ENCODE data around the gene PPP1R9B. TPM values are rescaled to one million over a fixed set of nuclear protein-coding genes. Genes with fewer than 3 reads are reported as not detected.

Gene PPP1R9B
- total RNA-seq, 4 donors from 2014 or later = 23.3 to 38.1 (median 30.8) TPM

GRCh38 chr17:50096758-50097157 is 53.7 kb downstream of the PPP1R9B start:
- no peaks in the 10 kb centered on the region for H3K9me3 ChIP-seq
- H3K36me3 ChIP-seq = peaks cover 0 to 43% of the 10 kb centered on the region in 2 donors
- peak overlapping the region in 1 of 2 donors; percentile 77 for H3K4me3 ChIP-seq
- H3K4me1 ChIP-seq = peaks cover under 1 to 73% (median 29%) of the 10 kb centered on the region in 3 donors
- no peaks in the 10 kb centered on the region for H3K27me3 ChIP-seq
- TF ChIP-seq POLR2AphosphoS5 (IDR thresholded peaks at IDR 0.05) = no peak
- no peak for TF ChIP-seq EP300 (IDR thresholded peaks at IDR 0.05)
- no peak for TF ChIP-seq CTCF (IDR thresholded peaks at IDR 0.05)
- no peak for TF ChIP-seq POLR2A (IDR thresholded peaks at IDR 0.05)
- WGBS, 2 donors (ENCODE audit: low coverage in 1 of 2) = 80% methylated on average over 1 of the region's 3 CpGs; no CpG with 5 or more reads in 1 of the 2 donors
- H3K27ac ChIP-seq = peak overlapping the region in 3 of 4 donors; percentile 89 to 95 (median 91)
- no peak for ATAC-seq

GRCh38 chr17:50096092-50096491 is 54.4 kb downstream of the PPP1R9B start:
- Histone ChIP-seq H3K27ac (peak overlapping the region; percentile 60 to 95 (median 90)), H3K9me3 (no peaks in the 10 kb centered on the region), H3K4me1 (peaks cover 0 to 67% (median 22%) of the 10 kb centered on the region in 3 donors), H3K4me3 (peak overlapping the region; percentile 55 to 77), H3K36me3 (peaks cover 0 to 36% of the 10 kb centered on the region in 2 donors), H3K27me3 (no peaks in the 10 kb centered on the region)
- no peak for ATAC-seq
- TF ChIP-seq EP300 (IDR thresholded peaks at IDR 0.05) (no peak), POLR2AphosphoS5 (IDR thresholded peaks at IDR 0.05) (no peak), POLR2A (IDR thresholded peaks at IDR 0.05) (no peak), CTCF (IDR thresholded peaks at IDR 0.05) (no peak)
- no CpG with 5 or more reads among the region's 6 CpGs for WGBS, 2 donors (ENCODE audit: low coverage in 1 of 2)

- Histone ChIP-seq H3K27ac (peak overlapping the region; percentile 60 to 95 (median 90)), H3K27me3 (no peaks in the 10 kb centered on the region), H3K36me3 (peaks cover 0 to 35% of the 10 kb centered on the region in 2 donors), H3K4me3 (peak overlapping the region; percentile 55 to 77), H3K4me1 (peaks cover 0 to 62% (median 17%) of the 10 kb centered on the region in 3 donors), H3K9me3 (no peaks in the 10 kb centered on the region)
- no peak for TF ChIP-seq POLR2A (IDR thresholded peaks at IDR 0.05)
- no peak for TF ChIP-seq CTCF (IDR thresholded peaks at IDR 0.05)
- no peak for TF ChIP-seq POLR2AphosphoS5 (IDR thresholded peaks at IDR 0.05)
- TF ChIP-seq EP300 (IDR thresholded peaks at IDR 0.05) = no peak
- whole genome bisulfite sequencing, 2 donors (ENCODE audit: low coverage in 1 of 2) = 1 to 3% methylated on average over 6 to 12 of the region's 12 CpGs
- ATAC-seq = no peak
Measured at GRCh38 chr17:50095626-50096037, 54.8 kb downstream of the PPP1R9B start.

- Histone ChIP-seq H3K27me3 (no peaks in the 10 kb centered on the region), H3K4me1 (peaks cover 0 to 56% (median 13%) of the 10 kb centered on the region in 3 donors), H3K9me3 (no peaks in the 10 kb centered on the region), H3K27ac (peak within 1 kb of the TSS; percentile 60 to 95 (median 90)), H3K4me3 (peak within 1 kb of the TSS; percentile 55 to 77), H3K36me3 (peaks cover 0 to 38% of the 10 kb centered on the region in 2 donors)
- 0% methylated on average over 18 to 21 of the region's 68 CpGs for WGBS, 2 donors (ENCODE audit: low coverage in 1 of 2)
- peak; percentile 95 for ATAC-seq
- peak; percentile 75 for TF ChIP-seq POLR2AphosphoS5 (IDR thresholded peaks at IDR 0.05)
- TF ChIP-seq POLR2A (IDR thresholded peaks at IDR 0.05) = peak; percentile 46 to 76
- no peak for TF ChIP-seq EP300 (IDR thresholded peaks at IDR 0.05)
- peak in 1 of 4 experiments; percentile 13 for TF ChIP-seq CTCF (IDR thresholded peaks at IDR 0.05)
Measured at GRCh38 chr17:50094753-50095619, 55.5 kb downstream of the PPP1R9B start, which contains the start of gene PDK2. Gene PDK2 (plus strand): TSS chr17:50095351. CDS start chr17:50095436, 85 bp downstream.
